Peyer's patch (tissue), 4 donors: Measurements from ENCODE around the gene ZFYVE19.

Experiments
- CTCF ChIP-seq, 6 experiments: fragments of 450-650 bp in 4 of 6; fragments of 200-600 bp in 2 of 6; sonication (generic) in 1 of 6; IDR thresholded peaks; one replicate each; pipeline ENCODE4 v1.5.1; 2017 to 2019; ENCODE audit warnings: antibody characterized with exemption in 6 of 6, mild to moderate bottlenecking in 3 of 6, moderate library complexity in 1 of 6
- POLR2A ChIP-seq, 2 donors: fragments of 450-650 bp; IDR thresholded peaks; one replicate each; pipeline ENCODE4 v1.5.1; 2017; ENCODE audit warnings: antibody characterized with exemption in 2 of 2, mild to moderate bottlenecking in 2 of 2, moderate library complexity in 2 of 2

DNA sequence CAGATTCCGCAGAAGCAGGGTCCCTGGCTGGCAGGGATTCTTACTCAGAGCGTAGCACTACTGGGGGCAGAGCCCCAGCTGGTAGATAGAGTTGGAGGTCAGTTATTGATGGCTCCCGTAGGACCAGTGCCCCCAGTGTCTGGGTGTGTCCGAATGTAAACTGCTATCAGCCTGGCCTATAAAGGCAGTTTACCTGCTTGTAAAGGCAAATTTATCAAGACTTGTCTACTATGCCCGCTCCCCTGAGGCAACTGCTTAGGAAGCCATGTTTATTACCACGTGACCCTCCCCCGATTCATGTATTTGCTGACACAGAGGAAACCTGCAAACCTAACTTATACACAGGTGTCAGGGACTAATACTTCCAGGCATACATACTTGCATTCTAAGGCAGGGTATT, 22.2 kb downstream of the ZFYVE19 start:
- no peak for TF ChIP-seq CTCF (IDR thresholded peaks at IDR 0.05)
- no peak for TF ChIP-seq POLR2A (IDR thresholded peaks at IDR 0.05)
